SK-N-SH treated with all-trans-retinoic acid at 6 μM for 48 hours (cell line): Measurements from ENCODE around the gene NME1.
"Not testable (repeated sequence)": the region's sequence is repeated elsewhere in the genome, so short reads cannot be mapped to it uniquely, and the experiment has no call there.

ENCODE experiments used
- ATAC-seq: fragments of 200-7000 bp; cut with Tn5 transposase; 3 replicates; pipeline ENCODE4 v1.9.1; 2020; ENCODE audit warnings: mild to moderate bottlenecking, moderate library complexity
- ARNTL ChIP-seq: fragments of 450-650 bp; formaldehyde crosslinking; IDR thresholded peaks from 2 replicates; pipeline ENCODE4 v1.5.0; 2020; ENCODE audit warnings: low read depth, mild to moderate bottlenecking, moderate library complexity, borderline replicate concordance
- BACH2 ChIP-seq: fragments of 250-450 bp; sonication (Bioruptor Pico); IDR thresholded peaks from 2 replicates; pipeline ENCODE4 v1.9.0; 2021; ENCODE audit warnings: mild to moderate bottlenecking, borderline replicate concordance
- CSDC2 ChIP-seq: fragments of 250-450 bp; sonication (Bioruptor Pico); IDR thresholded peaks from 2 replicates; pipeline ENCODE4 v1.5.0; 2020; ENCODE audit warnings: mild to moderate bottlenecking, moderate library complexity
- CSRNP3 ChIP-seq: fragments of 250-450 bp; sonication (Bioruptor Pico); IDR thresholded peaks from 2 replicates; pipeline ENCODE4 v1.5.1; 2021; ENCODE audit warnings: mild to moderate bottlenecking, moderate library complexity
- ESRRG ChIP-seq: fragments of 250-450 bp; sonication (Bioruptor Pico); IDR thresholded peaks from 2 replicates; pipeline ENCODE4 v1.6.1; 2021; ENCODE audit warnings: mild to moderate bottlenecking
- GLIS3 ChIP-seq: fragments of 250-450 bp; sonication (Bioruptor Pico); IDR thresholded peaks from 2 replicates; pipeline ENCODE4 v1.5.0; 2020; ENCODE audit warnings: mild to moderate bottlenecking, moderate library complexity
- ISL1 ChIP-seq: fragments of 250-450 bp; sonication (Bioruptor Pico); IDR thresholded peaks from 2 replicates; pipeline ENCODE4 v2.1.2; 2022; ENCODE audit warnings: mild to moderate bottlenecking, moderate library complexity
- OSR1 ChIP-seq: fragments of 250-450 bp; sonication (Bioruptor Pico); IDR thresholded peaks from 2 replicates; pipeline ENCODE4 v1.8.0; 2022; ENCODE audit warnings: moderate library complexity, mild to moderate bottlenecking, inconsistent platforms
- PATZ1 ChIP-seq: fragments of 250-450 bp; sonication (Bioruptor Pico); IDR thresholded peaks from 2 replicates; pipeline ENCODE4 v1.8.0; 2020; ENCODE audit warnings: mild to moderate bottlenecking, moderate library complexity, borderline replicate concordance
- POU6F1 ChIP-seq: fragments of 250-450 bp; sonication (Bioruptor Pico); IDR thresholded peaks from 2 replicates; pipeline ENCODE4 v1.8.0; 2021; ENCODE audit warnings: low read depth, mild to moderate bottlenecking, moderate library complexity, borderline replicate concordance
- PPARA ChIP-seq: fragments of 250-450 bp; sonication (Bioruptor Pico); IDR thresholded peaks from 2 replicates; pipeline ENCODE4 v1.5.0; 2020; ENCODE audit warnings: mild to moderate bottlenecking, borderline replicate concordance
- SNAI2 ChIP-seq: fragments of 250-450 bp; sonication (Bioruptor Pico); IDR thresholded peaks from 2 replicates; pipeline ENCODE4 v1.5.0; 2020; ENCODE audit warnings: mild to moderate bottlenecking, moderate library complexity
- TCF4 ChIP-seq: fragments of 250-450 bp; sonication (Bioruptor Pico); IDR thresholded peaks from 2 replicates; pipeline ENCODE4 v1.8.0; 2021; ENCODE audit warnings: mild to moderate bottlenecking, moderate library complexity, borderline replicate concordance
- TOX ChIP-seq: fragments of 250-450 bp; sonication (Bioruptor Pico); IDR thresholded peaks from 2 replicates; pipeline ENCODE4 v1.8.0; 2021; ENCODE audit warnings: mild to moderate bottlenecking, moderate library complexity, borderline replicate concordance
- TSHZ2 ChIP-seq: fragments of 250-450 bp; sonication (Bioruptor Pico); IDR thresholded peaks from 2 replicates; pipeline ENCODE4 v1.5.0; 2020; ENCODE audit warnings: mild to moderate bottlenecking, moderate library complexity
- ZC3H10 ChIP-seq: fragments of 250-450 bp; sonication (Bioruptor Pico); IDR thresholded peaks from 2 replicates; pipeline ENCODE4 v1.5.1; 2021; ENCODE audit warnings: mild to moderate bottlenecking, moderate library complexity
- ZFP3 ChIP-seq: fragments of 250-450 bp; sonication (Bioruptor Pico); IDR thresholded peaks from 2 replicates; pipeline ENCODE4 v1.5.0; 2020; ENCODE audit warnings: mild to moderate bottlenecking, moderate library complexity
- ZFP30 ChIP-seq: fragments of 450-650 bp; formaldehyde crosslinking; IDR thresholded peaks from 2 replicates; pipeline ENCODE4 v1.5.0; 2022; ENCODE audit warnings: mild to moderate bottlenecking, moderate library complexity
- ZNF565 ChIP-seq: fragments of 450-650 bp; formaldehyde crosslinking; conservative IDR thresholded peaks from 2 replicates; pipeline ENCODE4 v1.5.0; 2020; ENCODE audit warnings: low read depth, mild to moderate bottlenecking, moderate library complexity
- ZNF70 ChIP-seq: fragments of 450-650 bp; formaldehyde crosslinking; IDR thresholded peaks from 2 replicates; pipeline ENCODE4 v1.5.0; 2020; ENCODE audit warnings: mild to moderate bottlenecking, moderate library complexity
- ZNF8 ChIP-seq: fragments of 450-650 bp; formaldehyde crosslinking; IDR thresholded peaks from 2 replicates; pipeline ENCODE4 v1.5.0; 2020; ENCODE audit warnings: mild to moderate bottlenecking, moderate library complexity

The NME1 gene

GRCh38 chr17:51169340-51169739 lies 16.0 kb downstream of the NME1 start:
- no peak for TF ChIP-seq OSR1
- no peak for TF ChIP-seq ZNF8 (CRISPR knock-in tag)
- TF ChIP-seq TSHZ2 (CRISPR knock-in tag): no peak
- TF ChIP-seq ESRRG (CRISPR knock-in tag): no peak
- TF ChIP-seq SNAI2 (CRISPR knock-in tag): no peak
- no peak for TF ChIP-seq CSDC2 (CRISPR knock-in tag)
- no peak for TF ChIP-seq POU6F1 (CRISPR knock-in tag)
- no peak for TF ChIP-seq ZFP3 (CRISPR knock-in tag)
- no peak for TF ChIP-seq ZFP30 (CRISPR knock-in tag)
- no peak for TF ChIP-seq TCF4 (CRISPR knock-in tag)
- no peak for TF ChIP-seq ARNTL (CRISPR knock-in tag)
- TF ChIP-seq GLIS3 (CRISPR knock-in tag): no peak
- TF ChIP-seq PPARA (CRISPR knock-in tag): no peak
- no peak for TF ChIP-seq ZNF70 (CRISPR knock-in tag)
- no peak for ATAC-seq

- TF ChIP-seq BACH2 (CRISPR knock-in tag): no peak
- TF ChIP-seq ZNF565 (CRISPR knock-in tag): no peak
- TF ChIP-seq ZFP3 (CRISPR knock-in tag): no peak
- no peak for TF ChIP-seq ISL1 (CRISPR knock-in tag)
- TF ChIP-seq ZNF8 (CRISPR knock-in tag): no peak
- TF ChIP-seq TOX (CRISPR knock-in tag): no peak
- TF ChIP-seq CSRNP3: no peak
- TF ChIP-seq ZNF70 (CRISPR knock-in tag): no peak
- TF ChIP-seq GLIS3 (CRISPR knock-in tag): no peak
- TF ChIP-seq PPARA (CRISPR knock-in tag): no peak
- TF ChIP-seq CSDC2 (CRISPR knock-in tag): no peak
- TF ChIP-seq ZC3H10 (CRISPR knock-in tag): no peak
- no peak for TF ChIP-seq ARNTL (CRISPR knock-in tag)
- TF ChIP-seq PATZ1: no peak
- no peak for TF ChIP-seq TSHZ2 (CRISPR knock-in tag)
- no peak for ATAC-seq
Measured at GRCh38 chr17:51170736-51171135, 17.4 kb downstream of the NME1 start.

- not testable (repeated sequence) for ATAC-seq
Measured at GRCh38 chr17:51172030-51172429, 18.7 kb downstream of the NME1 start.
